ENCODE data around the gene GLRX2.
A peak's percentile ranks its signal among the peaks of the same experiment; 100 is the strongest.

The GLRX2 gene

DNA sequence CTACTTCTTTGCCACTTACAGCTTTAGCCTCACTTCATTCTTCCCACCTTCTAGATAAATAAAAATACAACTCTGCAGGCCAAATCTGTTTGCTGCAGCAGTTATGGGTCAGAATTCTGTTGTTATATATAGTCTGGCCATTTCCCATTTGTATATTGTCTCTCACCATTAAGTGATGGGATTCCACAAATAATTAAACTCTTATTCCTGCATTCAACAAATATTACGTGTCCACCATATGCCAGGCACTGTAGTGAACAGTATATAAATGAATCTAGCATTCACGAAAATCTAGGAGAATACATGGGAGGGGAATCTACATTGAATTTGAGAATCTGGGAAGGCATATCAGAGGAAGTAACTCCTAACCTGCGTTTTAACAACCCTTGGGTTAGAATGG, 5.7 kb upstream of the GLRX2 start:
- H3K4me3 ChIP-seq (ENCODE audit: insufficient read length, low read depth) = no peak overlapping the region
- TF ChIP-seq YY1 (IDR thresholded peaks at IDR 0.05; ENCODE audit: insufficient read depth, insufficient read length) = no peak
- TF ChIP-seq ZNF274 (IDR thresholded peaks at IDR 0.05; ENCODE audit: low read depth, low read length) = no peak
- TF ChIP-seq SUZ12 (IDR thresholded peaks at IDR 0.05; ENCODE audit: extremely low read depth, insufficient read depth, insufficient read length) = no peak
- DNase-seq (ENCODE audit: low read depth, low spot score) = no peak
- no peak overlapping the region for H3K9ac ChIP-seq (ENCODE audit: insufficient read length, low read depth)
- H3K4me1 ChIP-seq (ENCODE audit: insufficient read depth, insufficient read length) = peaks cover 7% of the 10 kb centered on the region
- no peaks in the 10 kb centered on the region for H3K36me3 ChIP-seq (ENCODE audit: insufficient read depth, insufficient read length, low read length)
- H3K27me3 ChIP-seq (ENCODE audit: insufficient read depth, insufficient read length) = no peaks in the 10 kb centered on the region
- no peaks in the 10 kb centered on the region for H3K9me3 ChIP-seq (ENCODE audit: insufficient read depth, low read length)

- Histone ChIP-seq H3K36me3 (ENCODE audit: insufficient read depth, insufficient read length, low read length) (no peaks in the 10 kb centered on the region), H3K4me1 (ENCODE audit: insufficient read depth, insufficient read length) (peaks cover 7% of the 10 kb centered on the region), H3K4me3 (ENCODE audit: insufficient read length, low read depth) (no peak overlapping the region), H3K9me3 (ENCODE audit: insufficient read depth, low read length) (no peaks in the 10 kb centered on the region), H3K27me3 (ENCODE audit: insufficient read depth, insufficient read length) (no peaks in the 10 kb centered on the region), H3K9ac (ENCODE audit: insufficient read length, low read depth) (no peak overlapping the region)
- TF ChIP-seq ZNF274 (IDR thresholded peaks at IDR 0.05; ENCODE audit: low read depth, low read length) (no peak), SUZ12 (IDR thresholded peaks at IDR 0.05; ENCODE audit: extremely low read depth, insufficient read depth, insufficient read length) (no peak), YY1 (IDR thresholded peaks at IDR 0.05; ENCODE audit: insufficient read depth, insufficient read length) (no peak)
- DNase-seq (ENCODE audit: low read depth, low spot score) = no peak
Observed at GRCh38 chr1:193110246-193110645, 5.0 kb upstream of the GLRX2 start.

GRCh38 chr1:193109619-193110018, 4.4 kb upstream of the GLRX2 start:
- H3K4me3 ChIP-seq (ENCODE audit: insufficient read length, low read depth) = no peak overlapping the region
- no peak overlapping the region for H3K9ac ChIP-seq (ENCODE audit: insufficient read length, low read depth)
- DNase-seq (ENCODE audit: low read depth, low spot score) = no peak
- no peaks in the 10 kb centered on the region for H3K36me3 ChIP-seq (ENCODE audit: insufficient read depth, insufficient read length, low read length)
- H3K4me1 ChIP-seq (ENCODE audit: insufficient read depth, insufficient read length) = peaks cover 7% of the 10 kb centered on the region
- TF ChIP-seq ZNF274 (IDR thresholded peaks at IDR 0.05; ENCODE audit: low read depth, low read length) (no peak), YY1 (IDR thresholded peaks at IDR 0.05; ENCODE audit: insufficient read depth, insufficient read length) (no peak), SUZ12 (IDR thresholded peaks at IDR 0.05; ENCODE audit: extremely low read depth, insufficient read depth, insufficient read length) (no peak)
- no peaks in the 10 kb centered on the region for H3K27me3 ChIP-seq (ENCODE audit: insufficient read depth, insufficient read length)
- H3K9me3 ChIP-seq (ENCODE audit: insufficient read depth, low read length) = no peaks in the 10 kb centered on the region

GRCh38 chr1:193108471-193108870, 3.3 kb upstream of the GLRX2 start:
- H3K36me3 ChIP-seq (ENCODE audit: insufficient read depth, insufficient read length, low read length) = no peaks in the 10 kb centered on the region
- H3K27me3 ChIP-seq (ENCODE audit: insufficient read depth, insufficient read length) = peaks cover 10% of the 10 kb centered on the region
- no peak overlapping the region for H3K9ac ChIP-seq (ENCODE audit: insufficient read length, low read depth)
- TF ChIP-seq ZNF274 (IDR thresholded peaks at IDR 0.05; ENCODE audit: low read depth, low read length) (no peak), YY1 (IDR thresholded peaks at IDR 0.05; ENCODE audit: insufficient read depth, insufficient read length) (no peak), SUZ12 (IDR thresholded peaks at IDR 0.05; ENCODE audit: extremely low read depth, insufficient read depth, insufficient read length) (no peak)
- no peaks in the 10 kb centered on the region for H3K9me3 ChIP-seq (ENCODE audit: insufficient read depth, low read length)
- H3K4me3 ChIP-seq (ENCODE audit: insufficient read length, low read depth) = no peak overlapping the region
- H3K4me1 ChIP-seq (ENCODE audit: insufficient read depth, insufficient read length) = peaks cover 7% of the 10 kb centered on the region
- DNase-seq (ENCODE audit: low read depth, low spot score) = no peak

- no peak for DNase-seq (ENCODE audit: low read depth, low spot score)
- Histone ChIP-seq H3K4me1 (ENCODE audit: insufficient read depth, insufficient read length) (no peaks in the 10 kb centered on the region), H3K9ac (ENCODE audit: insufficient read length, low read depth) (peak overlapping the region; percentile 63), H3K36me3 (ENCODE audit: insufficient read depth, insufficient read length, low read length) (peaks cover 6% of the 10 kb centered on the region), H3K27me3 (ENCODE audit: insufficient read depth, insufficient read length) (peaks cover 14% of the 10 kb centered on the region), H3K4me3 (ENCODE audit: insufficient read length, low read depth) (peak overlapping the region; percentile 89), H3K9me3 (ENCODE audit: insufficient read depth, low read length) (no peaks in the 10 kb centered on the region)
- TF ChIP-seq ZNF274 (IDR thresholded peaks at IDR 0.05; ENCODE audit: low read depth, low read length) = no peak
- TF ChIP-seq SUZ12 (IDR thresholded peaks at IDR 0.05; ENCODE audit: extremely low read depth, insufficient read depth, insufficient read length) = no peak
- no peak for TF ChIP-seq YY1 (IDR thresholded peaks at IDR 0.05; ENCODE audit: insufficient read depth, insufficient read length)
Observed at GRCh38 chr1:193105821-193106177, 585 bp upstream of the GLRX2 start.

- Histone ChIP-seq H3K9me3 (ENCODE audit: insufficient read depth, low read length) (no peaks in the 10 kb centered on the region), H3K27me3 (ENCODE audit: insufficient read depth, insufficient read length) (peaks cover 14% of the 10 kb centered on the region), H3K36me3 (ENCODE audit: insufficient read depth, insufficient read length, low read length) (peaks cover 19% of the 10 kb centered on the region), H3K4me1 (ENCODE audit: insufficient read depth, insufficient read length) (no peaks in the 10 kb centered on the region), H3K4me3 (ENCODE audit: insufficient read length, low read depth) (peak overlapping the region; percentile 89), H3K9ac (ENCODE audit: insufficient read length, low read depth) (peak overlapping the region; percentile 88)
- DNase-seq (ENCODE audit: low read depth, low spot score) = no peak
- TF ChIP-seq YY1 (IDR thresholded peaks at IDR 0.05; ENCODE audit: insufficient read depth, insufficient read length) (no peak), SUZ12 (IDR thresholded peaks at IDR 0.05; ENCODE audit: extremely low read depth, insufficient read depth, insufficient read length) (no peak), ZNF274 (IDR thresholded peaks at IDR 0.05; ENCODE audit: low read depth, low read length) (no peak)
Observed at GRCh38 chr1:193104502-193104906, 710 bp downstream of the GLRX2 start.

DNA sequence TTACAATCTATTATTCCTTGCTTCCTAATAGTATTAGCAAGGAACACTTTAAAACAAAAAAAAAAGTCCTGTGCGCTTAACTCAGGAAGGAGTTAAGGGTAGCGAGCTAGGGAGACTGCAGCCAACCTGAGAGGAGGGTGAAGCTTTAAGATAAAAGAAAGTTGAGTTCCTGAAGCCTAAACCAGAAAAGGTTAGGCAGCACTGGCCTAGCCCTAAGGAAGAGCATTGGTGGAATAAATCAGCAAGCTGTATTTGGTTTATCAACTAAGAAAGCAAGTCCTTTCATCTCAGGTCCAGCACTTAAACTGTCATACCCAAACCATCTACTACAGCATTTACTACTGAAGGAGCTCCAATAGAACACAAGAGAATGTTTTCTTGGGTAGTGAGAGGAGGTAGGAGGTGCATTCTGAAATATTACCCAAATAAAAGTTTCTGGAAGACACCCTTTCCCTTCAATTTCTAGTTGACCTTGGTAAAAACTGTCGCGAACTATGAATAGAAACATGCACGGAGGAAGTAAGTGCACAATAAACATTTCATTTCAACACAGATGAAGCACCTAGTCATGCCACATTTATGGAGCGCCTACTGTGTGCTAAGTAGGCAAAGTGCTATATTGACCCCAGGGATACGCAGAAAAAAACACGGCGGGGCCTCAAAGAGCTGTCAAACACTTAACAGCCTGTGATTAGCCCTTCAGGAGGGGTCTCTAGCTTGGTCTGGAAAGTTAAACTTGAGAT, 1.3 kb downstream of the GLRX2 start:
- H3K4me3 ChIP-seq (ENCODE audit: insufficient read length, low read depth) = peak overlapping the region; percentile 89
- no peaks in the 10 kb centered on the region for H3K9me3 ChIP-seq (ENCODE audit: insufficient read depth, low read length)
- peak overlapping the region; percentile 88 for H3K9ac ChIP-seq (ENCODE audit: insufficient read length, low read depth)
- H3K27me3 ChIP-seq (ENCODE audit: insufficient read depth, insufficient read length) = peaks cover 14% of the 10 kb centered on the region
- TF ChIP-seq SUZ12 (IDR thresholded peaks at IDR 0.05; ENCODE audit: extremely low read depth, insufficient read depth, insufficient read length) = no peak
- TF ChIP-seq YY1 (IDR thresholded peaks at IDR 0.05; ENCODE audit: insufficient read depth, insufficient read length) = no peak
- no peak for TF ChIP-seq ZNF274 (IDR thresholded peaks at IDR 0.05; ENCODE audit: low read depth, low read length)
- no peaks in the 10 kb centered on the region for H3K4me1 ChIP-seq (ENCODE audit: insufficient read depth, insufficient read length)
- DNase-seq (ENCODE audit: low read depth, low spot score) = no peak
- H3K36me3 ChIP-seq (ENCODE audit: insufficient read depth, insufficient read length, low read length) = peaks cover 24% of the 10 kb centered on the region

Measured in NT2/D1 (cell line).